Fibroblast of peridontal ligament (primary cell): ENCODE measurements around the gene GATAD2A.

Experiments
- DNase-seq: peaks from one replicate; pipeline ENCODE4 v3.0.0-alpha.2; 2010; ENCODE audit errors: extremely low read depth

The GATAD2A gene

GRCh38 chr19:19543640-19544039, 138.2 kb downstream of the GATAD2A start:
- DNase-seq: no peak

DNA sequence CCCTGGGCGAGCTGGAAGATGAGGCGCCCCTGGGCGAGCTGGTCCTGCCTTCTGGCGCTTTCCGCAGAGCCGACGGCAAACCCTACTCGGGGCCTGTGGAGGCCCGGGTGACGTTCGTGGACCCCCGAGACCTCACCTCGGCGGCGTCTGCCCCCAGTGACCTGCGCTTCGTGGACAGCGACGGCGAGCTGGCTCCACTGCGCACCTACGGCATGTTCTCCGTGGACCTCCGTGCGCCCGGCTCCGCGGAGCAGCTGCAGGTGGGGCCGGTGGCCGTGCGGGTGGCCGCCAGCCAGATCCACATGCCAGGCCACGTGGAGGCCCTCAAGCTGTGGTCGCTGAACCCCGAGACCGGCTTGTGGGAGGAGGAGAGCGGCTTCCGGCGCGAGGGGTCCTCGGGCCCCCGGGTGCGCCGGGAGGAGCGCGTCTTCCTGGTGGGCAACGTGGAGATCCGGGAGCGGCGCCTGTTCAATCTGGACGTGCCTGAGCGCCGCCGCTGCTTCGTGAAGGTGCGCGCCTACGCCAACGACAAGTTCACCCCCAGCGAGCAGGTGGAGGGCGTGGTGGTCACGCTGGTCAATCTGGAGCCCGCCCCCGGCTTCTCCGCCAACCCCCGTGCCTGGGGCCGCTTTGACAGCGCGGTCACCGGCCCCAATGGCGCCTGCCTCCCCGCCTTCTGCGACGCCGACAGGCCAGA, 138.9 kb downstream of the GATAD2A start:
- DNase-seq: no peak

- no peak for DNase-seq
Observed at GRCh38 chr19:19544954-19545591, 139.6 kb downstream of the GATAD2A start.

DNA sequence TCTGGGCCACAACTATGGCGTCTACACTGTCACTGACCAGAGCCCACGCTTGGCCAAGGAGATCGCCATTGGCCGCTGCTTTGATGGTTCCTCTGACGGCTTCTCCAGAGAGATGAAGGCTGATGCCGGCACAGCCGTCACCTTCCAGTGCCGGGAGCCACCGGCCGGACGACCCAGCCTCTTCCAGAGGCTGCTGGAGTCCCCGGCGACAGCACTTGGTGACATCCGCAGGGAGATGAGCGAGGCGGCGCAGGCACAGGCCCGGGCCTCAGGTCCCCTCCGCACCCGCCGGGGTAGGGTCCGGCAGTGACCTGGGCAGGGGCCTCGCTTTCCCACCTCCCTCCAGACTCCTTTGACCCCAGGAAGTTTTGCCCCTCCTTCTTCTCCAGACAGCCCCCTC, 140.2 kb downstream of the GATAD2A start:
- DNase-seq: no peak

DNA sequence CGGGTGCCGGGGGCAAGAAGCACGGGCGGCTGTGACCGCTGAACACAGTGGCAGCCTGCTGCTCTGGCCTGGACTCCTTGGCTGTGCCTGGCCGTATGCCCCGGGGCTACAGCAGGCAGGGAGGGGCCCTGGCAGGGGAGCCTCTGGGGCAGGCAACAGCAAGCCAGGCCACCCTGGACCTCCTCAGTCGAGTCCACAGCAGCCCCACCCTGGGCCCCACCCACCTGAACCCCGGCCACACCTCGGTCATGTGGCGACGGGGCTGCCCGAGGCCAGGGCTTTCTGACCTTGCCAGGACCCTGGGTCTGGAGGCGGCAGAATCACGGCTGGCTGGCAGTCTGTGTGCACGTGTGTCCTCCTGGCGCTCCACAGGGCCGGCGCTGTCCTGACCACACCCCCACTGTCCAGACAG, 141.3 kb downstream of the GATAD2A start:
- no peak for DNase-seq

DNA sequence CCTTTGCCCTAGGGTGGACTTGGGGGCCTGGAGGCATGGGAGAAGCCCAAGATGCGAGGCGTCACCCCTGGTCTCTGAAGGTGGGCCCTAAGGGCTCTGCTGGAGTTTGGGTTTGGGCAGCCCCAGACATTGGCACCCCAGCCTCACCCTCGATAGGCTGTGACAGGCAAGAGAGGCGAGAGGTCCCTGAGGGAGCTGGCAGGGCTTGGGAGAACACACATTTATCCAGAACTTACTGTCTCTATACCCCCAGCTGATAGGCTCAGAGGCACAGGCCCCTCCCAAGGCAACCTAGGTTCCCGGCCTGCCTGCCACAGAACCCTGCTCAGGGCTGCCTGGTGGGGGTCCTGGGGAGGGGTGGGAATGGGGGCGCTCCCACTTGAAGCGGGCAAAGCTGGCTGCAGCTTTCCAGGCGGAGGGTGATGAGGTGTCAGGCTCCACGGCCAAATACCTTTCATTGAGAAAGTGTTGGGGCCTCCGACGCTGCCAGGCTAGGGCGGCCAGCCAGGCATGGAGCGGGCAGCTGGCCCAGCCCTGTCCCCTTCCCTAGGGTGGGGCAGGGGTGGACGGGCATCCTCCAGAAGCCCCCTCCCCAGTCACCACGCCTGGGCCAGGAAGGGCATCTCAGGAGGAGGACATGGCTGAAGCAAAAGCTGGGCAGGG, 142.3 kb downstream of the GATAD2A start:
- no peak for DNase-seq

DNA sequence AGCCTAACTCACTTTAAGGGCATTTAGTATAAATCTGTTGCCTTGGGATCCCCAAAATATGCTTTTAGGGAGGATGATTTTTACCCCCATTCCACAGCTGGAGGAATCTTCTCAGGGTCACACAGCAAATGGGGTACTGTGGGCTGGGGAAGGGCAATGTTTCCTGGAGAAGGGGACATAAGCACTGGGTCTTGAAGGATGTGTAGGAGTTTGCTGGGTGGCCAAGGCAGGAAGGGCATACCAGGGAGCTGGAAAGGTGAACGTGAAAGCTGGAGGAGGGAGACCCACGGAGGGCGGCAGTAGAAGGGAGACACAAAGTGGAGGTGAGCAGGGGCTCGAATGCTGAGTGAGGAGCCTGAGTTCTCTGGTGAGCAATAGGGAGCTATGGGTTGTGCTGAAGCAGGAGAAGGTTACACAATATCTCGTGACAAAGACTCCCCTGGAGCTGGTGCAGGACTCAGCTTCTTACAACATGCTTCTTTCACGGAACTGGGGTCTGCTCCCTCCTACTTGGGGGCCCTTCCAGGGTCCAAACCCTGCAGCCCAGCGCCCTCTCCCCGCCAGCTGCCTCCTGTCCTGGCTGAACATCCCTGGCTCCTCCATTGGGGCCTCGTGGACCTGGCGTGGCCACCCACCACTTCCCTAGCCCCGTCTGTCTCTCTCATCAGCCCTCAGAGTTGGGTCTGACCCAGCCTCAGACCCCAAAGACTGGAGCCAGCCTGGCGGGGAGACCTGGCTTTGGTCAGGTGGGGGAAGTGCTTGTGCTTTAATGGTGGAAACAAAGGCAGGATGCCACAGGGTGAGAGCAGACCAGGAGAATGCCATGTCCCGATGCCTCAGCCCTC, 143.7 kb downstream of the GATAD2A start:
- DNase-seq: no peak

GRCh38 chr19:19549804-19550464, 144.5 kb downstream of the GATAD2A start:
- DNase-seq: no peak

- DNase-seq: peak; percentile 20
Observed at GRCh38 chr19:19550485-19550929, 145.0 kb downstream of the GATAD2A start.

- DNase-seq: no peak
Observed at GRCh38 chr19:19550972-19551852, 145.7 kb downstream of the GATAD2A start.

GRCh38 chr19:19551853-19552192, 146.3 kb downstream of the GATAD2A start:
- DNase-seq: peak; percentile 54

- no peak for DNase-seq
Observed at GRCh38 chr19:19552798-19553197, 147.3 kb downstream of the GATAD2A start.

DNA sequence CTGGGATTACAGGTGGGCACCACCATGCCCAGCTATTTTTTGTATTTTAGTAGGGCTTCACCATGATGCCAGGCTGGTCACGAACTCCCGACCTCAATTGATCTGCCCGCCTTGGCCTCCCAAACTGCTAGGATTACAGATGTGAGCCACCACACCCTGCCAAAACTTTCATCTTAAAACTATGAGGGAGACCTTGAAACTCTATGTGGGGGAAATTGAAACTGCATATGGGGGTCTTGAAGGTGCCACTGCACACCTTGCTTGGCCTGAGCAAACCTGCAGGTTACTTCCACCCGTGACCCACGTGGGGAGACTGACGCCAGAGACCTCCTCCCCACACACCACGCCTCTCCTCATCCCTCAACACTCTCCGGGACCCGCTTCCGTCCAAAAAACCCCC, 148.2 kb downstream of the GATAD2A start:
- no peak for DNase-seq

DNA sequence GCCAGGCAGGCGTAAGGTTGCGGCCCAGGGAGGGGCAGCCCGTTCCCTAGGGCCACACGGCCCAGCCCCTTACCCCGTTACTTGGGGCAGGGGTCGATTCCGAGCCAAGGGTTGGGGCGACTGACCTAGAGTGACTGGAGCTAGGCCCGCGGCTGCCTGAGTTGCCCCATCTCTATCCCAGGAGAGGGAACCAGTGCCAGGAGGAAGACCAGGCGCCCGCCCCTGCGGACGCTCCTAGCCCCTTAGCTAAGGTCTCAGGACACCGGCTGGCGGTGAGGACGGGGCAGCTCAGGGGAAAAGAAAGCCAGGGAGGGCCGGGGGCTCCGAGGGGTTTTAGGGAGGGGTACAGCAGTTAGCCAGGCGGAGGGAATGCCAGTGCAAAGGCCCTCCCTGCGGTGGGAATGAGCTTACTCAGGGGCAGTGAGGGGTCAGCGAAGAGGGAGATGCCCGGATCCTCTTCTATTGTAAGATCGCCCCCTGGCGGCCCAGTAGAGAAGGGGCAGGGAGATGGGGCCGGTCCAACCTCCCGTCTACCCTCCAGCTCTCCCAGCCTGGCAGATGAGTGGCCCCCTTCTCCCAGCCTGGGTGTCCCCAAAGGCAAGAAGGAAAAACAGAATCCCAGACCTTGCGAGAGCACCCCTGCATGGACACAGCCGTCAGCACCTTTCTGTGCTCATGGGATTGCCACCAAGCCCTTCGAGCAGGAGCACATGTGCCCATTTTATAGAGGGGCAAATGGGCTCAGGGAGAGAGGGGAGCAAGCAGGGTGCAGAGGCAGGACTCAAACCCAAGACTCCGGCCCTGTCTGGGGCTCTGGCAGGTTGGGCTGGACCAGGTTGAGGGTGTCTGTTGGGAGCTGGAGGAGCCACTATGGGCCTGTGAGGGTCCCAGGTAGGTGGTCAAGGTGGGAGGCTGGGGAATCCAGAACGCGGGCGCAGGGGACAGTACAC, 148.9 kb downstream of the GATAD2A start:
- peak; percentile 19 for DNase-seq

DNA sequence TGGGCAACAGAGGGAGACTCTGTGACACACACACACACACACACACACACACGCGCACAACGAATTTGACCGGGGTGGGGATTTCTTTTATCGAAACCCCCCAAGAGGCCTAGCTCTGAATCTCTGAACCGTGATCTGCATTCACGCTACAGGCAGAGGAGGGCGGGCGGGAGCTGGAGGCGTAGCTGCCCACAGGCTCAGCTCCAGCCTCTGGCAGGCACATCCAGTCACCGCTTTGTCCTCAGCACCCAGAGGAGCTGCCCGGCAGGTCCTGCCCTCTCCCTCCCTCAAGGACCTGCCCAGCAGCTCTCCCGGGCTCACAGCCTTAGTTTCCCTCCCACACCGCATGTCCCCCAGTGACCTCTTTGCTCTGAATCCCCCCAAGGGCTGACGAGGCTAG, 152.6 kb downstream of the GATAD2A start:
- no peak for DNase-seq
